OCI-M2 (cell line): ENCODE measurements around the gene DIP2C.

Experiments used
- DNase-seq: peaks from one replicate; lab custom pipeline; 2025; ENCODE audit not compliant: unreplicated experiment; lab: John Stamatoyannopoulos, UW

The DIP2C gene

DNA sequence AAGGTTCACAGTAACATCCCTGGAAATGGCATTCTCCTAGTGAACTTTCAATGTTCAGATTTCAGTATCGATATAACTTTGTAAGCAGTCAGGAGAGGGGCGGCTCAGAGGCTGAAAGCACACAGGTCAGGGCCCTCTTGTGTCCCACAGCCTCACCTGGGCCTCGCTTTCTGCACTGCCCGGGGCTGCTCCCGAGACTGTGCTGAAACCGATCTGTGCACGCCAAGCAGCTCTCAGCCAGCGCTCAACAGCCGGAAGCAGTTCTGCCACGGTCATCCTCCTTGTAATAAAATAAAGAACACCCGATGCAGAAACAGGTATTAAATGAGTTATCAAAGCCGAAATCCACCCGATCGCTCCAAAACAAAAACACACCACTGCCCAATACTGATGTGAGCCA, 106.0 kb downstream of the DIP2C start:
- DNase-seq = no peak

GRCh38 chr10:581776-582330, 107.6 kb downstream of the DIP2C start:
- no peak for DNase-seq

GRCh38 chr10:580778-581177, 108.7 kb downstream of the DIP2C start:
- no peak for DNase-seq

- no peak for DNase-seq
Measured at GRCh38 chr10:576130-576465, 113.4 kb downstream of the DIP2C start.

GRCh38 chr10:575402-576129, 113.9 kb downstream of the DIP2C start:
- no peak for DNase-seq

- no peak for DNase-seq
Measured at GRCh38 chr10:572696-573095, 116.8 kb downstream of the DIP2C start.

DNA sequence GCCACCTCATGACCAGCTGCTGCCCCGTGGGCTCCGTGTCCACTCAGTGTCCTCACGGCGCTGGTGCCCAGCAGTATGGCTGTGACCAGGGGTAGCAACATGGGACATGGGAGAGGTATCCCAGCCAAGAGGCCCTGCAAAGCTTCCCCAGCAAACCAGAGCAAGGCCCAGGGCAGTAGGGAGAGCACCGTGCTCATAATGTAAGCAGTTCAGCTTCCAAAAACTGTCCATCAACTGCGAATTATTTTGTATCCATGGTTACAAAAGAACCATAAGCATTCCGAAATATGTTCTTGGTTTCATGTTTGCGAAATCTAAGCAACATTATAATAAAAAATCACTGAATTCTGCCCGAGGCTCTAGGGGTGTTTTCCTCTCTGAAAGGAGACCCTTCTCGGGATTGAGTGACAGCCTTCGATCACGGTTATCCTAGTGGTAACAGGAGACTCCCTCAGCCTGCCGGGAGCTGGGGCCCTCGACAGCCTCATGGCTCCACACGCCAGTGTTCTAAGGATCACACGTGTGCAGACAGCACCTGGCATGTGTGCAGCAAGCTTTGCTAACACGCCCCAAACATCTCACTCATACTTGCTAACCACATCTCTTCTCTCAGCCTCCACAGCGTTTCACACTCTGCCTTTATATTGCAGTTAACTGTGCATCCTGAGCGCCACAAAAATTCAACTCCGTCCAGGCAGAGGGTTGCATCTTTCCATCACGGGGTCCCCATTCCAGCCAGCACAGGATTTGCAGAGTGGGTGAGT, 117.6 kb downstream of the DIP2C start:
- no peak for DNase-seq

DNA sequence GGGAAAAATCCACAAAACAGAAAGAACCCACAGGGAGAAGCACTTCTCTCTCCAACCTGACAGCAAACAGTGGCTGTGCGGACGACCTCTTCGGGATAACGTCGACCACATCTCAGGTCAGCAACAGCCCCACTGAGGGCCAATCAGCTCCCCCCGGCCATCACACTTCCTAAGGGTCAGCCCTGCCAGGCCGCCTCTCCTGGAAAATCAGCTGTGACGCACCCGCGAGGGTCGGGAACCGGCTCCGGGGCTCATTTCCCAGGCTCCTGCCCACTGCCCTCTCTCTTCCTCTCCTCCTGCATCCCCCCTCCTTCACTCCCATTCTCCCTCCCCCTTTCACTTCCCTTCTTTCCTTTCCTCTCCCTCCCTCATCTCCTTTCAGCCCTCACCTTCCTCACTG, 118.3 kb downstream of the DIP2C start:
- no peak for DNase-seq

DNA sequence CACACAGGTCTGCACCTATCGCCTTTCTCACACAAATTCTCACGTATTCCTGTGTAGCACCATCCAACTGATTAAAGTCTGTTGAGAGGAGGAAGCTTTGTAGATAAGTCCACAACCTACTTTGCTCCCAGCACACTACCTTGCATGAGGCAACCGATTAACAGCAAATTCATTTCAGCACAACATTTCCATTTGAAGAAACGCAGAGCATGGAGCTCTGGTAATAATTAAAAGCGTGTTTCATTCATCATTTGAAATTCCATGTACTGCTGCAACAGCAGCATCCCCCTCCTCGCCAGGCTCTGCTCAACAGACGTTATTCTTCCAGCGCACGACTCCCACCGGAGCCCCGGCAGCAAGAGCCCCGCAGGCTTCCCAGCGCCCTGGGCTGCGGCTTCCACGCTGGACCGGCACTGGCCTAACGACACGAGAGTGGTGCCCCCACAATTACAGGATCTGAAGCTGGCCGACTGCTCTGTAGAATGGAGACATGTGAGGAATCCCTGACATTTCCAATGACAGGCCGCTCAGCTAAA, 118.8 kb downstream of the DIP2C start:
- no peak for DNase-seq

GRCh38 chr10:569961-570627, 119.4 kb downstream of the DIP2C start:
- no peak for DNase-seq

DNA sequence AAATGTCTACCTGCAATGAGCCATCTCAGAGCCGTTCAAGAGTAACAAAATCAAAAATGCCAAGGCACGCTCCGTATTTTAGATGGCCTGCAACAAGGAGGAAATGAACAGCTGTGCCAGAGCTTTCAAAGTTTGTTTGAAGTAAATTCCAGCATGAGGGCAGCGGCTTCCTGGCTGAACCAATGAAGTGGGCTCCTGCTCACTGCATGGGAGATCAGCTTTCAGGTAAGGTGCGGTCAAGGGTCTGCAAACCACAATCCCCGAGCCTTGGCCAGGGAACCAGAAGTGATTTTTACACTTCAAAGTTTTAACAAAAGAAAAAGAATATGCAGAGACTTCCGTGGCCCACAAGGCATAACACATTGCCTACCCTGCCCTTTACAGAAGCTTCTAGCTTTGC, 120.6 kb downstream of the DIP2C start:
- no peak for DNase-seq

DNA sequence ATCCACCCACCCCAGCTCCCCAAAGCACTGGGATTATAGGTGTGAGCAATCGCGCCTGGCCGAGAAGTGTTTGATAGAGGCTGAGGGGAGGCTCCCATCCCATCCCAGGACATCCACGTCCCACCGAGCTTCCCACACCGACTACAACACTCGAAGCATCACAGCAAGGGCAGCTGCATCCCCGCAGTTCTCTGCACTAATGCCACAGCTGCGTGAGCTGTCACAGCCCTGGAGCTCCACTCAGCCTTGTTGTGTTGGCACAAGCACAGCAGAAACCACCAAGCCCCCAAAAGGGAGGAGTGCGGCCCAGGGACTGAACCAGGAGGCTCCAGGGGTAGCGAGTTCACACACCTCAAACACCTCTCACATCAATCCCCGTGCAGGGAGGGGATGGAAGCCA, 121.6 kb downstream of the DIP2C start:
- DNase-seq = no peak

DNA sequence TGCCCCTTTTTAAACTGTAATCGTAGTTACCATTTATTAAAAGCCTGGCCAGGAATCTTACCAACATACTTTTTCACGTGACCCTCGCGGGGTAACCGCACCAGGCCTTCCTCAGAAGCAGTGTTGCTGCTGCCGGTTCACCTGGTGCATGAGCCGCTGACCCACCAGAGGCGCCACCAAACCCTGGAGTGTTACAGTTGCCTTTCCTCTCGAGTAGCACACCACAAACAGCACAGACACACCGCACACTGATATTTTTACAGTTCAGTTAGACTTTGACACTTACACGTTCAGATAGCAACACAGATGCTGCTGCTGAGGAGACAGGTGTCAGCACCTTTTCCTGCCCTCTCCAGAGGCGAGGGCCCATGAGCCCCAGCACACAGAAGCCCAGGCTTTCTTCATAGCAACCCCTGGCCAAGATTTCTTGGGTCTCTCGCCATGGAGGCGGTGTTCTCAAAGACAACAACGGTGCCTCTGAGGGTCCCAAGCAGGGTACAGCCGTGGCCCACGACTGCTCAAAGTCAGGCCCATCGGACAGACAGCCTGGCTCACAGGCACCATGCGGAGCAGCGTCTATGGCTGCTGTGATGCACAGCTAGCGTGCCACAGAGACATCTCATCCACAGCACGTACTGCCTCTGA, 123.1 kb downstream of the DIP2C start:
- no peak for DNase-seq

GRCh38 chr10:565676-566075, 123.8 kb downstream of the DIP2C start:
- DNase-seq = no peak

- DNase-seq = no peak
Measured at GRCh38 chr10:565146-565545, 124.3 kb downstream of the DIP2C start.

DNA sequence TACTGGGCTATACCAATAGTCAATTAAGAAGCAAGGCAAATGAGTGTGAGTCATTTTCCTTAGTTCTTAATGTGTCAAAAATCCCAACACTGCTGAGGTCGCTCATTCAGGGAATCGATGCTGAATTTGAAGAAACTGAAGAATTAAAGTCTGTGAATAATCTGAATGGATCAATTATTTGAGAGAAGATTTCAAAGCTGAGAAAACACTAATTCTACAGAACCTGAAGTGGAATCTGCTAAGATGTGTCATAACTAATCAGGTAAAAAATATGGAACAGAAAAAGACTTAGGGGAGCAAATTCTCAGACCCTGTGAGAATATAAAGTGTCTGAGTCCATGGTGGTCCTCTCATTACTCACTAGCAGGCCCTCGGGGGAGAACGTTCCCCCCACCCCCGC, 125.6 kb downstream of the DIP2C start:
- no peak for DNase-seq

GRCh38 chr10:562142-562541, 127.3 kb downstream of the DIP2C start:
- DNase-seq = no peak

- DNase-seq = no peak
Measured at GRCh38 chr10:561721-562120, 127.7 kb downstream of the DIP2C start.

DNA sequence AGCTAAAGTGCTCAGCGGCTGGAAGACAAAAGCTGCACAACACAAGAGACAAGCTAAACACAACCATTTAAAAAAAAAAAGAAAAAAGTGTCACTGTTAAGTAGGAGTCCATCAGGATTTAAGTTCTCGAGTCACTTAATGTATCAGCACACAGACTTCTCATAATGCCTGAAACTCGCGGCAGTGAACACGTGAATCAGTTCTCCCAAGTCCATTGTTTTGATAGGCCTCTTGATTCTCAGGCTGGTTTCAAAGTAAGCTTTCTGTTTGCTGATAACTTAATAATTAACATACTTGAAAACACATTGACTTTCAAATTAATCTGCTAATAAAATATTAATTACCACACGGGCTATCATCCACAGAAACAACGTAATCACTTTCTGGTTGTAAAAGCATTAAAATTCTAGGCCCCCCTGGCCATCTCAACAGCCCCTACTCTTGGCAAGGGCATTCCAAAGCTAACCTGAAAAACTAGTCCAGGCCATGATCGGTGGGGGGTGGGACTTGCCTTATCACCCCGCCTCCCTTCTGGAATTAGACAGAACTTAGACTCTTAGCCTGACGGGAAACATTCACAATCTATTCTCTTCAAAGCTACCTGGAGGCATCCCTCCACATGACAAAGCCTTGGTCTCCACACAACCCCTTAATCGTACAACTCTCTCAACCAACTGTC, 129.0 kb downstream of the DIP2C start:
- DNase-seq = no peak

DNA sequence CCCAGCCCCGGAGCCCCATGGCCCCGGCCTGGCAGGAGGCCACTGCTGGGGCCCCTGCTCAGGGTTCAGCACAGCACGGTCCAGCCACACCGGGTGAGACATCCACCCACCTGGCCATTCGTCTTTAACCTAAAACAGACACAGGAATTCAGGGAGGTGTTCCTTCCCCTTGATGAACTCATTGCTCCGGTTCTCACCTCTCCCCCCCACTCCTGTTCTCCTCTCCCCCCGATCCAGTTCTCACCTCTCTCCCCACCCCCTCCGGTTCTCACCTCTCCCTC, 129.8 kb downstream of the DIP2C start:
- DNase-seq = no peak
